IMR-90 (cell line): Measurements from ENCODE around the gene ADGRA1. TPM values are rescaled to one million over a fixed set of nuclear protein-coding genes. Genes with fewer than 3 reads are reported as not detected.

ENCODE experiments used
- ATAC-seq: fragments of 200-7000 bp; cut with Tn5 transposase; 2 replicates; pipeline ENCODE4 v1.9.1; 2020; ENCODE audit warnings: low read depth, mild to moderate bottlenecking, moderate library complexity
- BruUV-seq: library from RNA; stranded (reverse); fragments of 400-500 nt; replicated peaks from 2 replicates; lab custom pipeline; 2021; lab: Mats Ljungman, UMichigan
- CTCF ChIA-PET: fragments of 300-600 bp; formaldehyde crosslinking; extraction: SDS; loops from one replicate; lab custom pipeline; 2021; ENCODE audit warnings: antibody characterized with exemption; lab: Yijun Ruan, JAX
- POLR2A ChIA-PET: fragments of 300-600 bp; sonication (Branson Sonifier 250); formaldehyde crosslinking; loops from one replicate; lab custom pipeline; 2022; ENCODE audit warnings: antibody characterized with exemption; ENCODE audit not compliant: unreplicated experiment; lab: Charles Lee
- DNase-seq: peaks from one replicate; pipeline ENCODE4 v3.0.0; 2013
- H2AFZ ChIP-seq: replicated peaks from 2 replicates; pipeline ENCODE3; 2013; ENCODE audit warnings: low read length, mild to moderate bottlenecking; ENCODE audit not compliant: poor library complexity
- H2AK5ac ChIP-seq: 2 replicates; pipeline ENCODE4 v1.6.1; 2013; ENCODE audit warnings: low read depth, low read length, inconsistent platforms
- H2AK9ac ChIP-seq: replicated peaks from 2 replicates; pipeline ENCODE3; 2013; ENCODE audit warnings: mild to moderate bottlenecking, low read depth, low read length, moderate library complexity; ENCODE audit not compliant: poor library complexity
- H2BK120ac ChIP-seq: 2 replicates; pipeline ENCODE4 v1.6.1; 2013; ENCODE audit warnings: low read depth, low read length, inconsistent platforms
- H2BK15ac ChIP-seq: 3 replicates; pipeline ENCODE4 v1.6.1; 2013; ENCODE audit warnings: low read depth, low read length, inconsistent platforms
- H2BK20ac ChIP-seq: 2 replicates; pipeline ENCODE4 v1.6.1; 2013; ENCODE audit warnings: low read depth, mild to moderate bottlenecking, inconsistent platforms, low read length, moderate library complexity
- H2BK5ac ChIP-seq: 2 replicates; pipeline ENCODE4 v1.6.1; 2013; ENCODE audit warnings: mild to moderate bottlenecking, low read depth, low read length, inconsistent platforms; ENCODE audit not compliant: poor library complexity, severe bottlenecking
- H3K14ac ChIP-seq: replicated peaks from 2 replicates; pipeline ENCODE4 v1.6.1; 2013; ENCODE audit warnings: low read depth, low read length, inconsistent platforms
- H3K18ac ChIP-seq: 2 replicates; pipeline ENCODE4 v1.6.1; 2013; ENCODE audit warnings: low read depth, low read length, control low read depth
- H3K23ac ChIP-seq: 2 replicates; pipeline ENCODE4 v1.6.1; 2013; ENCODE audit warnings: low read depth, low read length, inconsistent platforms
- H3K27ac ChIP-seq: 2 replicates; pipeline ENCODE4 v1.5.1; 2013; ENCODE audit warnings: mild to moderate bottlenecking, control low read depth, low read length; ENCODE audit not compliant: insufficient read depth
- H3K27me3 ChIP-seq: 2 replicates; pipeline ENCODE4 v1.6.1; 2013; ENCODE audit warnings: low read length; ENCODE audit not compliant: control insufficient read depth, insufficient read depth
- H3K36me3 ChIP-seq: 2 replicates; pipeline ENCODE4 v1.6.1; 2013; ENCODE audit warnings: low read length, mixed read lengths; ENCODE audit not compliant: control insufficient read depth, insufficient read depth
- H3K4ac ChIP-seq: 2 replicates; pipeline ENCODE4 v1.6.1; 2013; ENCODE audit warnings: low read depth, low read length, inconsistent platforms
- H3K4me1 ChIP-seq: 2 replicates; pipeline ENCODE4 v1.6.1; 2013; ENCODE audit warnings: low read length, mixed read lengths; ENCODE audit not compliant: control insufficient read depth, insufficient read depth
- H3K4me2 ChIP-seq: 2 replicates; pipeline ENCODE4 v1.6.1; 2013; ENCODE audit warnings: low read depth, mild to moderate bottlenecking, control low read depth, low read length, moderate library complexity
- H3K4me3 ChIP-seq: 2 replicates; pipeline ENCODE4 v1.5.1; 2013; ENCODE audit warnings: low read depth, mild to moderate bottlenecking, control low read depth, low read length, moderate library complexity; ENCODE audit not compliant: insufficient read depth
- H3K56ac ChIP-seq: 2 replicates; pipeline ENCODE4 v1.6.1; 2013; ENCODE audit warnings: low read length, inconsistent platforms; ENCODE audit not compliant: insufficient read depth; ENCODE audit errors: extremely low read depth
- H3K79me1 ChIP-seq, 2 experiments: 2 replicates each; pipeline ENCODE4 v1.6.1; 2013; ENCODE audit warnings: low read length in 2 of 2, inconsistent platforms in 1 of 2, low read depth in 1 of 2
- H3K9ac ChIP-seq: 2 replicates; pipeline ENCODE4 v1.6.1; 2013; ENCODE audit warnings: low read depth, low read length, control low read depth
- H3K9me1 ChIP-seq: 2 replicates; pipeline ENCODE4 v1.6.1; 2013; ENCODE audit warnings: low read length, inconsistent platforms; ENCODE audit not compliant: insufficient read depth
- H3K9me3 ChIP-seq: 2 replicates; pipeline ENCODE4 v1.6.1; 2013; ENCODE audit warnings: low read length; ENCODE audit not compliant: control insufficient read depth, insufficient read depth
- H4K20me1 ChIP-seq: 2 replicates; pipeline ENCODE4 v1.6.1; 2013; ENCODE audit warnings: low read length, inconsistent platforms; ENCODE audit not compliant: insufficient read depth
- H4K5ac ChIP-seq: 2 replicates; pipeline ENCODE4 v1.6.1; 2013; ENCODE audit warnings: mild to moderate bottlenecking, low read depth, low read length, control low read depth
- H4K8ac ChIP-seq, 2 experiments: 2 replicates each; pipeline ENCODE4 v1.6.1; 2013; ENCODE audit warnings: low read depth in 2 of 2, low read length in 2 of 2, control low read depth in 1 of 2, inconsistent platforms in 1 of 2
- H4K91ac ChIP-seq: 2 replicates; pipeline ENCODE4 v1.6.1; 2013; ENCODE audit warnings: low read depth, low read length, inconsistent platforms; ENCODE audit not compliant: insufficient read depth
- BHLHE40 ChIP-seq: fragments of 150-350 bp; IDR thresholded peaks from 2 replicates; pipeline ENCODE4 v1.6.1; 2016; ENCODE audit warnings: mild to moderate bottlenecking, low read depth, low read length
- POLR2A ChIP-seq: IDR thresholded peaks from 2 replicates; pipeline ENCODE4 v1.6.1; 2012; ENCODE audit warnings: mild to moderate bottlenecking, low read depth, low read length
- SMC3 ChIP-seq: fragments of 150-350 bp; IDR thresholded peaks from 2 replicates; pipeline ENCODE4 v1.6.1; 2016; ENCODE audit warnings: low read depth, mild to moderate bottlenecking, antibody characterized with exemption, low read length, moderate library complexity
- WGBS, 2 experiments: methylation state at CpG; one replicate each; pipeline versions ENCODE4 v1.1.5 to v1.1.7; 2013; ENCODE audit warnings: missing lambda C conversion rate in 2 of 2; ENCODE audit not compliant: insufficient read length in 1 of 2; ENCODE audit errors: extremely low coverage in 2 of 2; 5-methylcytosine and 5-hydroxymethylcytosine counted together
- dilution Hi-C: fragments of 300-500 bp; cut with HindIII; formaldehyde crosslinking; loops from one replicate; pipeline ENCODE4 v1.14.3; 2018; ENCODE audit warnings: low sequenced_read_pairs; ENCODE audit not compliant: unreplicated experiment
- in situ Hi-C: fragments of 300-500 bp; cut with MboI; formaldehyde crosslinking; loops from 3 replicates; pipeline ENCODE4 v1.14.3; 2019; ENCODE audit warnings: low sequenced_read_pairs, inconsistent platforms, mixed read lengths
- intact Hi-C: fragments of 100-400 bp; cut with micrococcal nuclease; formaldehyde crosslinking; loops from 2 replicates; pipeline ENCODE4 v1.10.0; 2022
- polyA plus RNA-seq, 3 experiments: library from polyadenylated mRNA; depleted of rRNA; stranded (reverse); fragments of >200 nt; gene quantifications; 2 replicates each; pipeline ENCODE4 v1.2.3, GENCODE V29; 2012; ENCODE audit warnings: low replicate concordance in 1 of 3
- total RNA-seq: library from RNA; depleted of rRNA; stranded (reverse); fragments of >200 nt; gene quantifications from 2 replicates; pipeline ENCODE4 v1.2.3, GENCODE V29; 2012; rRNA removed

ADGRA1 gene
- total and polyA plus RNA-seq, 2 of the 4 experiments (the other 2 are of a cell fraction) = not detected

DNA sequence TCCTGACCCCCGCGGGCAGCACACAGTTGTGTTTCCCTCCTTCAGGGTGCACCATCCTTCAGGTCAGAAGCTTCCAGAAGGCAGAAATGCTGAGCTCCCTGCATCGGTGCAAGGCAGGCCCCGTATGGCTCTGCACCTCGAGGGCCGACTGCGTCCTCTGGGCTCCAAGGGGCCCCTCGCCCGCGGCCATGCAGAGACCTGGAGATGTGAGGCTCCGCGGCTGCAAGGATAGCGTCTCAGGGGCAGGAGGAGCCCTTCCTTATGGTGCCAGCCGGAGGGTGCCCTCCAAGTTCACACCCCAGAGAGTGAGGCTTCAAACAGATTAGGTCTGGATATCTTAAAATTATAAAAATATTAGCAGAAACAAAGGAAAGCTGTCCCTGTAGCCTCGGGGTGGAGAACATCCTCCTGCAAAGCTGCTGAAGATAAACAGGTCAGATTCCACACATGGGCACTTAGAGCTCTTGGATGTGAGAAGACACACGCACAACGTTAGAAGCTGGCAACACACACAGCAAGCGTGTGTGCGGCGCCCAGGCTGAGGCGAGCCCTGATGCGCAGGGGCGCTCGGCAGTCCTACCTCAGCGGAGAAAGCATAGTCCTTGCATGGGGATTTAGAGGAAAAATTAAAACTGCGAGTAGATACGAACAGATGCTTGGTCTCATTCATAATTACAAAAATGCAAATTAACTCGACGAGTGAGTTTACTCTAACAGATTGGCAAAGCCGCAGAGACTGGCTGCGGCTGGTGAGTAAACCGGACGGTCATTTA lies 92.7 kb downstream of the ADGRA1 start (continued):
- TF ChIP-seq SMC3 = no peak

DNA sequence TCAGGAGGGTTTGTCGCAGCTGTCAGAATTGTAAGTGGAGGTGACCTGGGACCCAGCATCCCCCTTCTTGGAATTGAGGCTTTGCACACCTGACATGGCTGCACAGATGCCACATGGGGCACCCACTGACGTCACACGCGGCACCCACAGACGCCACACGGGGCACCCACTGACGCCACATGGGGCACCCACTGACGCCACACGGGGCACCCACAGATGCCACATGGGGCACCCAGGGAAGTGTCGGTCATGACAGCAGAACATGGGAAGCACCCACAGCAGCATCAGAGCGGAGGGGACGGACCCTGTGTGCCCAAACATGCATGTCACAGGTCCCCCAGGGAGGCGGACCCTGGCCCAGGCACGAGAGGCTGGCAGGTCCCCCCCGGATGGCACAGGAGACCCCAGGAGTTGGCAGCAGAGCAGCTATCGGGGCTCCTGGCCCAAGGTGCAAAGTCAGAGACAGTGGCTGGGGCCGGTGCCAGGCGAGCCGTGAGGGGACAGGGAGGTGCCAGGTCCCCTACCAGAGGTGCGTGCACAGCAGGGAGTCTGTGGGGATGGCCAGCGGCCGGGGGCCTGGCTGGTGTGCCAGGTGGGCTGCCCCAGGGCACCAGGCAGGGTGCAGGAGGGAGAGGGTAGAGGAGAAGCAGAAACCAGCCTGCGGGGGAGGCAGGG lies 93.4 kb downstream of the ADGRA1 start:
- Histone ChIP-seq H3K9me1 (no peaks in the 10 kb centered on the region), H3K4ac (no peak overlapping the region), H3K4me2 (no peak overlapping the region), H2BK120ac (no peak overlapping the region), H4K8ac (no peak overlapping the region), H3K4me1 (no peaks in the 10 kb centered on the region), H2AK5ac (no peak overlapping the region), H2AK9ac (no peak overlapping the region), H3K36me3 (peaks cover 2% of the 10 kb centered on the region), H4K20me1 (no peaks in the 10 kb centered on the region), H3K23ac (no peak overlapping the region), H3K27ac (no peak overlapping the region), H3K79me1 (no peaks in the 10 kb centered on the region), H3K18ac (no peak overlapping the region), H3K9ac (no peak overlapping the region), H3K14ac (no peak overlapping the region), H3K27me3 (no peaks in the 10 kb centered on the region), H3K9me3 (no peaks in the 10 kb centered on the region), H3K56ac (no peak overlapping the region), H4K91ac (no peak overlapping the region), H2AFZ (no peak overlapping the region), H2BK5ac (no peak overlapping the region), H2BK20ac (no peak overlapping the region), H4K5ac (no peak overlapping the region), H3K4me3 (no peak overlapping the region), H2BK15ac (no peak overlapping the region)
- BruUV-seq = no TSS peak
- ChIA-PET CTCF (no interaction called here), POLR2A (no interaction called here)
- intact Hi-C loops (no loop called here), in situ Hi-C loops (no loop called here), dilution Hi-C loops (no loop called here)
- ATAC-seq (no peak), DNase-seq (no peak)
- TF ChIP-seq POLR2A (no peak), BHLHE40 (no peak)
- WGBS, 2 experiments = 90% methylated on average over 20 of the region's 23 CpGs; no CpG with 5 or more reads in 1 of the 2 experiments

Other genes with a start within 250 kb of the ADGRA1 start
- gene CFAP46, start 145.4 kb upstream of the ADGRA1 start, total RNA-seq = 1.3 and 1.7 TPM in 2 replicates
- gene CFAP46, start 145.4 kb upstream of the ADGRA1 start, polyA plus RNA-seq (2012; rRNA removed) = 1.6 and 1.8 TPM in 2 replicates
- gene KNDC1, start 72.3 kb downstream of the ADGRA1 start, total RNA-seq = 0.18 and 0.56 TPM in 2 replicates
- 1.1 TPM in 2 replicates for gene KNDC1, start 72.3 kb downstream of the ADGRA1 start, polyA plus RNA-seq (2012; rRNA removed)
- not detected in 2 replicates for gene UTF1, start 142.3 kb downstream of the ADGRA1 start, total RNA-seq
- not detected in 2 replicates for gene UTF1, start 142.3 kb downstream of the ADGRA1 start, polyA plus RNA-seq (2012; rRNA removed)
- gene VENTX, start 149.9 kb downstream of the ADGRA1 start, total RNA-seq = not detected in 2 replicates
- gene VENTX, start 149.9 kb downstream of the ADGRA1 start, polyA plus RNA-seq (2012; rRNA removed) = not detected in 2 replicates
- gene ADAM8, start 188.9 kb downstream of the ADGRA1 start, total RNA-seq = under 0.01 and 0.28 TPM in 2 replicates
- gene ADAM8, start 188.9 kb downstream of the ADGRA1 start, polyA plus RNA-seq (2012; rRNA removed) = 0.74 and 0.90 TPM in 2 replicates
- 65.0 and 72.6 TPM in 2 replicates for gene TUBGCP2, start 220.9 kb downstream of the ADGRA1 start, total RNA-seq
- gene TUBGCP2, start 220.9 kb downstream of the ADGRA1 start, polyA plus RNA-seq (2012; rRNA removed) = 48.1 and 48.6 TPM in 2 replicates
- 13.6 and 14.2 TPM in 2 replicates for gene ZNF511, start 221.0 kb downstream of the ADGRA1 start, total RNA-seq
- 32.6 and 36.8 TPM in 2 replicates for gene ZNF511, start 221.0 kb downstream of the ADGRA1 start, polyA plus RNA-seq (2012; rRNA removed)
- not detected in 2 replicates for gene CALY, start 249.0 kb downstream of the ADGRA1 start, total RNA-seq
- gene CALY, start 249.0 kb downstream of the ADGRA1 start, polyA plus RNA-seq (2012; rRNA removed) = 0.34 and 0.62 TPM in 2 replicates